HepG2 (cell line): ENCODE data around the gene ARHGAP20. TPM values are rescaled to one million over a fixed set of nuclear protein-coding genes. Genes with fewer than 3 reads are reported as not detected.

ENCODE experiments used
- ATAC-seq: fragments of 200-7000 bp; cut with Tn5 transposase; 3 replicates; pipeline ENCODE4 v1.9.1; 2020; ENCODE audit warnings: mild to moderate bottlenecking, moderate library complexity
- BruUV-seq: library from RNA; stranded (reverse); fragments of 400-500 nt; replicated peaks from 2 replicates; lab custom pipeline; 2021; lab: Mats Ljungman, UMichigan
- CTCF ChIA-PET: fragments of 300-600 bp; formaldehyde crosslinking; extraction: SDS; loops from one replicate; lab custom pipeline; 2021; ENCODE audit warnings: low total read pairs, inconsistent platforms, low intra/inter-chr PET ratio; lab: Yijun Ruan, JAX
- POLR2A ChIA-PET: fragments of 350-600 bp; sonication (Branson Sonifier 250); formaldehyde crosslinking; loops from one replicate; lab custom pipeline; 2020; ENCODE audit warnings: antibody characterized with exemption, inconsistent platforms; lab: Yijun Ruan, JAX
- DNase-seq: peaks from one replicate; pipeline ENCODE4 v3.0.0-alpha.2; 2015; ENCODE audit warnings: low spot score
- FAIRE-seq: peaks from 3 replicates; lab custom pipeline; 2011; peaks lifted over from hg19 to GRCh38; lab: Jason Lieb, UNC
- H2AFZ ChIP-seq: one replicate; pipeline ENCODE4 v1.6.1; 2011; ENCODE audit warnings: low read length, inconsistent platforms
- H3K27ac ChIP-seq: fragments of 300-600 bp; 3 replicates; pipeline ENCODE4 v1.8.0; 2011; ENCODE audit warnings: mixed run types, mild to moderate bottlenecking, mixed read lengths, low read length, inconsistent platforms; ENCODE audit not compliant: insufficient read depth; ENCODE audit errors: extremely low read length
- H3K27me3 ChIP-seq, 2 experiments: fragments of 200-600 bp in 1 of 2; 2 replicates in 1 of 2; 3 replicates in 1 of 2; pipeline versions ENCODE4 v1.6.0 to v1.8.0; 2011; ENCODE audit warnings: low read length in 2 of 2, mild to moderate bottlenecking in 2 of 2, moderate library complexity in 2 of 2, inconsistent platforms in 1 of 2; ENCODE audit not compliant: insufficient read depth in 2 of 2, control insufficient read depth in 1 of 2
- H3K36me3 ChIP-seq, 2 experiments: fragments of 200-600 bp in 1 of 2; replicated peaks in 1 of 2; 2 replicates in 1 of 2; 3 replicates in 1 of 2; pipeline versions ENCODE4 v1.5.1 to v1.8.0; 2011; ENCODE audit warnings: low read length in 2 of 2, inconsistent platforms in 1 of 2; ENCODE audit not compliant: insufficient read depth in 2 of 2, control insufficient read depth in 1 of 2
- H3K4me1 ChIP-seq: 2 replicates; pipeline ENCODE4 v1.5.1; 2012; ENCODE audit warnings: low read length, inconsistent platforms; ENCODE audit not compliant: insufficient read depth
- H3K4me2 ChIP-seq: 2 replicates; pipeline ENCODE4 v1.6.0; 2011; ENCODE audit warnings: low read depth, low read length, inconsistent platforms
- H3K4me3 ChIP-seq, 3 experiments: fragments of 200-600 bp in 1 of 3; sonication (generic), shearing (Covaris generic) in 1 of 3; replicated peaks in 1 of 3; 2 replicates each; pipeline ENCODE4 v1.5.1; 2011 to 2016; ENCODE audit warnings: low read length in 3 of 3, inconsistent platforms in 2 of 3, low read depth in 2 of 3, mild to moderate bottlenecking in 2 of 3, control low read depth in 1 of 3, mixed read lengths in 1 of 3; ENCODE audit not compliant: insufficient read depth in 1 of 3
- H3K79me2 ChIP-seq: one replicate; pipeline ENCODE4 v1.6.1; 2011; ENCODE audit warnings: low read length, inconsistent platforms; ENCODE audit not compliant: insufficient read depth
- H3K9ac ChIP-seq: 2 replicates; pipeline ENCODE4 v1.6.0; 2011; ENCODE audit warnings: mild to moderate bottlenecking, low read depth, low read length, inconsistent platforms; ENCODE audit not compliant: insufficient read depth
- H3K9me3 ChIP-seq: 2 replicates; pipeline ENCODE4 v1.5.1; 2012; ENCODE audit warnings: mild to moderate bottlenecking, low read length
- H4K20me1 ChIP-seq: 2 replicates; pipeline ENCODE4 v1.6.0; 2011; ENCODE audit warnings: inconsistent platforms, mild to moderate bottlenecking, low read length, moderate library complexity; ENCODE audit not compliant: insufficient read depth
- ATM ChIP-seq: fragments of 450-650 bp; IDR thresholded peaks from 2 replicates; pipeline ENCODE4 v1.7.1; 2017; ENCODE audit warnings: mild to moderate bottlenecking, borderline replicate concordance
- IKZF4 ChIP-seq: sonication (generic); formaldehyde crosslinking; IDR thresholded peaks from 2 replicates; pipeline ENCODE4 v1.5.1; 2020; ENCODE audit warnings: borderline replicate concordance, mild to moderate bottlenecking, low read depth, missing genetic modification reagents; ENCODE audit errors: not compliant biosample characterization
- MYNN ChIP-seq: sonication (generic); formaldehyde crosslinking; IDR thresholded peaks from 2 replicates; pipeline ENCODE4 v1.4.0; 2020; ENCODE audit warnings: mild to moderate bottlenecking, low read depth, missing genetic modification reagents
- PHF8 ChIP-seq: sonication (generic); formaldehyde crosslinking; IDR thresholded peaks from 2 replicates; pipeline ENCODE4 v1.5.0; 2020; ENCODE audit warnings: missing genetic modification reagents
- TEAD2 ChIP-seq: sonication (generic); formaldehyde crosslinking; IDR thresholded peaks from 2 replicates; pipeline ENCODE4 v1.9.0; 2021; ENCODE audit warnings: missing genetic modification reagents
- TMF1 ChIP-seq: sonication (generic); formaldehyde crosslinking; IDR thresholded peaks from 2 replicates; pipeline ENCODE4 v1.8.1; 2022; ENCODE audit warnings: low read depth, missing genetic modification reagents
- ZC3H4 ChIP-seq: sonication (generic); formaldehyde crosslinking; IDR thresholded peaks from 2 replicates; pipeline ENCODE4 v1.4.0; 2020; ENCODE audit warnings: missing genetic modification reagents, borderline replicate concordance
- ZNF256 ChIP-seq: sonication (generic); formaldehyde crosslinking; conservative IDR thresholded peaks from 2 replicates; pipeline ENCODE4 v1.4.0; 2020; ENCODE audit warnings: missing genetic modification reagents
- ZNF264 ChIP-seq: sonication (generic); formaldehyde crosslinking; IDR thresholded peaks from 2 replicates; pipeline ENCODE4 v1.4.0; 2020; ENCODE audit warnings: missing genetic modification reagents
- ZNF274 ChIP-seq: sonication (generic); formaldehyde crosslinking; IDR thresholded peaks from 2 replicates; pipeline ENCODE4 v1.5.1; 2020; ENCODE audit warnings: mild to moderate bottlenecking, missing genetic modification reagents
- ZNF282 ChIP-seq: fragments of 450-650 bp; IDR thresholded peaks from 2 replicates; pipeline ENCODE4 v1.6.1; 2018; ENCODE audit not compliant: partially characterized antibody
- ZNF329 ChIP-seq: sonication (generic); formaldehyde crosslinking; IDR thresholded peaks from 2 replicates; pipeline ENCODE4 v1.9.0; 2021; ENCODE audit warnings: low read depth, mild to moderate bottlenecking, missing genetic modification reagents
- WGBS: methylation state at CpG from one replicate; pipeline ENCODE4 v1.1.6; 2017; ENCODE audit warnings: low lambda C conversion rate; 5-methylcytosine and 5-hydroxymethylcytosine counted together
- in situ Hi-C: cut with HindIII; loops from 2 replicates; pipeline ENCODE4 v1.10.0; 2017; ENCODE audit warnings: low pct_unique_long_range_greater_than_20kb; ENCODE audit not compliant: extremely low pct_ligation_motif_present
- intact Hi-C: fragments of 100-400 bp; cut with micrococcal nuclease; formaldehyde crosslinking; loops from one replicate; pipeline ENCODE4 v1.10.0; 2022; ENCODE audit not compliant: unreplicated experiment
- polyA plus RNA-seq, 8 experiments: library from polyadenylated mRNA; depleted of rRNA in 3 of 8; stranded (reverse) in 7 of 8; unstranded in 1 of 8; fragments of >200 nt; fragmentation: Illumina TruSeq in 4 of 8; extraction: Trizol in 4 of 8; gene quantifications; 2 replicates each; pipeline versions ENCODE4 v1.2.1 to v1.2.3, GENCODE V29; 2011 to 2016; ENCODE audit warnings: low read depth in 4 of 8, missing spikeins in 1 of 8, mixed read lengths in 1 of 8; ENCODE audit not compliant: insufficient read depth in 1 of 8
- total RNA-seq, 5 experiments: library from RNA; depleted of rRNA; stranded (reverse); fragments of >200 nt; fragmentation: Illumina TruSeq; extraction: Trizol; gene quantifications; 2 replicates each; pipeline ENCODE4 v1.2.3, GENCODE V29; 2016; ENCODE audit warnings: low read depth in 1 of 5
- TF ChIP-seq, protein P1 (sequence below): sonication (generic); formaldehyde crosslinking; IDR thresholded peaks from 2 replicates; pipeline ENCODE4 v1.4.0; 2020; ENCODE audit warnings: missing genetic modification reagents

The ARHGAP20 gene
- total and polyA plus RNA-seq, 2 of the 13 experiments (the other 11 are each of a cell fraction or from before 2014, with no cell fraction given) = not detected

DNA sequence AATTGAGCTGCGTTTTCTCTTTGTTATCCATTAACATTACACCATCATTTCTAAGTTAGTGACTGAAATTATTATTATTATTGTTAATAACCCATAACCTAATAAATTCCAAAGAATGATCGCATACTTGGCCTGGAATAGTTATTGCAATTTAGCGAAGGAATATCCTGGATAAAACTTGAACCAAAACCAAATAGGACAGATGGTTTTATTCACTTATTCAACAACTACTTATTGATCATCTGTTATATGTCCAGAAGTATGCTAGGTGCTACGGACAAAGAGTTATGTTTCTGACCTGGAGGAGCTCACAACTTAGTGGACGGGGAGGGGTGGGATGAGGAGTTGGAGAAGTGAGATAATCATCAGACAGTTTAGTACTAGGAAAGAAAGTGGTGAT lies 44.8 kb upstream of the ARHGAP20 start:
- no TSS peak for BruUV-seq
- ChIA-PET POLR2A (no interaction called here), CTCF (no interaction called here)
- in situ Hi-C loops (no loop called here), intact Hi-C loops (no loop called here)
- no peaks in the 10 kb centered on the region for H3K4me1 ChIP-seq
- no peaks in the 10 kb centered on the region for H4K20me1 ChIP-seq
- no peak for FAIRE-seq
- WGBS = 4% methylated on average over 5 of the region's 5 CpGs
- H2AFZ ChIP-seq = no peak overlapping the region
- no peak for DNase-seq
- ATAC-seq = no peak
- H3K36me3 ChIP-seq = no peaks in the 10 kb centered on the region
- H3K27ac ChIP-seq = no peak overlapping the region
- H3K79me2 ChIP-seq = no peaks in the 10 kb centered on the region
- peaks cover 10% of the 10 kb centered on the region; the same call in 1 of the 2 replicates for H3K9me3 ChIP-seq
- TF ChIP-seq TMF1 = no peak
- TF ChIP-seq ZC3H4 (CRISPR knock-in tag) = no peak
- no peak for TF ChIP-seq ZNF274 (CRISPR knock-in tag)
- TF ChIP-seq, protein P1, sequence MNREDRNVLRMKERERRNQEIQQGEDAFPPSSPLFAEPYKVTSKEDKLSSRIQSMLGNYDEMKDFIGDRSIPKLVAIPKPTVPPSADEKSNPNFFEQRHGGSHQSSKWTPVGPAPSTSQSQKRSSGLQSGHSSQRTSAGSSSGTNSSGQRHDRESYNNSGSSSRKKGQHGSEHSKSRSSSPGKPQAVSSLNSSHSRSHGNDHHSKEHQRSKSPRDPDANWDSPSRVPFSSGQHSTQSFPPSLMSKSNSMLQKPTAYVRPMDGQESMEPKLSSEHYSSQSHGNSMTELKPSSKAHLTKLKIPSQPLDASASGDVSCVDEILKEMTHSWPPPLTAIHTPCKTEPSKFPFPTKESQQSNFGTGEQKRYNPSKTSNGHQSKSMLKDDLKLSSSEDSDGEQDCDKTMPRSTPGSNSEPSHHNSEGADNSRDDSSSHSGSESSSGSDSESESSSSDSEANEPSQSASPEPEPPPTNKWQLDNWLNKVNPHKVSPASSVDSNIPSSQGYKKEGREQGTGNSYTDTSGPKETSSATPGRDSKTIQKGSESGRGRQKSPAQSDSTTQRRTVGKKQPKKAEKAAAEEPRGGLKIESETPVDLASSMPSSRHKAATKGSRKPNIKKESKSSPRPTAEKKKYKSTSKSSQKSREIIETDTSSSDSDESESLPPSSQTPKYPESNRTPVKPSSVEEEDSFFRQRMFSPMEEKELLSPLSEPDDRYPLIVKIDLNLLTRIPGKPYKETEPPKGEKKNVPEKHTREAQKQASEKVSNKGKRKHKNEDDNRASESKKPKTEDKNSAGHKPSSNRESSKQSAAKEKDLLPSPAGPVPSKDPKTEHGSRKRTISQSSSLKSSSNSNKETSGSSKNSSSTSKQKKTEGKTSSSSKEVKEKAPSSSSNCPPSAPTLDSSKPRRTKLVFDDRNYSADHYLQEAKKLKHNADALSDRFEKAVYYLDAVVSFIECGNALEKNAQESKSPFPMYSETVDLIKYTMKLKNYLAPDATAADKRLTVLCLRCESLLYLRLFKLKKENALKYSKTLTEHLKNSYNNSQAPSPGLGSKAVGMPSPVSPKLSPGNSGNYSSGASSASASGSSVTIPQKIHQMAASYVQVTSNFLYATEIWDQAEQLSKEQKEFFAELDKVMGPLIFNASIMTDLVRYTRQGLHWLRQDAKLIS (CRISPR knock-in tag) = no peak
- no peak for TF ChIP-seq ZNF329 (CRISPR knock-in tag)
- TF ChIP-seq IKZF4 (CRISPR knock-in tag) = no peak
- TF ChIP-seq TEAD2 = no peak
- TF ChIP-seq MYNN (CRISPR knock-in tag) = no peak
- no peak for TF ChIP-seq ZNF264 (CRISPR knock-in tag)
- TF ChIP-seq ZNF282 = no peak
- TF ChIP-seq ATM = no peak
- no peak for TF ChIP-seq ZNF256 (CRISPR knock-in tag)
- TF ChIP-seq PHF8 = no peak
- no peak overlapping the region for H3K9ac ChIP-seq
- H3K4me3 ChIP-seq = no peak overlapping the region
- H3K4me2 ChIP-seq = no peak overlapping the region
- no peaks in the 10 kb centered on the region for H3K27me3 ChIP-seq
